Stimulated activated CD4-positive, alpha-beta T cell treated with anti-CD3 and anti-CD28 coated beads, Interleukin-1b, Interleukin-23, amount 100 ng/mL, for 24 hours (primary cell): Measurements from ENCODE around the gene CDC26.
A peak's percentile ranks its signal among the peaks of the same experiment; 100 is the strongest.
"Not testable (repeated sequence)": the region's sequence is repeated elsewhere in the genome, so short reads cannot be mapped to it uniquely, and the experiment has no call there.

Experiments
- DNase-seq, 4 experiments: peaks; one replicate each; pipeline ENCODE4 v3.0.0-alpha.2; 2020; ENCODE audit warnings: low read depth in 4 of 4, low spot score in 1 of 4

The CDC26 gene

DNA sequence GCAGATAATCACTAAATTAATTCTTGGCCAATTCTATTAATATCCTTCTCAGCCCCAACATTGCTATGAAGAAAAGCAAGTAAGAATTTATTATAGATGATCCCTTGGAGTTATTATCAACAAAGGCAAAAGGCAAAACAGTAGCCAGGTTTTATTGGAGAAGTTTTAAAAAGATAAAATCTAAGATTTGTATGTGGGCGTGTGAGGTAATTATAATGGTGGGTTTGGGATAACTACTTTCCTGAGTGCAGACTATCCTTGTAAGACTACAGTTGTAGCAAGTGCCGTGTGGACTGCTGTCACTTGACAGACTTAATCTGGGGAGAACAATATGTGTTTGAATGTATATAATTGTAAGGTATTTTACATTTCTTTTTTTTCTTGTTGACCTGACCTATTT is 30.8 kb downstream of the CDC26 start:
- DNase-seq: no peak

- no peak for DNase-seq
Measured at GRCh38 chr9:113241161-113241560, 34.2 kb downstream of the CDC26 start.

GRCh38 chr9:113238859-113239232 is 36.5 kb downstream of the CDC26 start:
- DNase-seq: no peak

- DNase-seq: no peak
Measured at GRCh38 chr9:113238202-113238858, 37.0 kb downstream of the CDC26 start.

- DNase-seq: no peak
Measured at GRCh38 chr9:113237026-113237425, 38.3 kb downstream of the CDC26 start.

DNA sequence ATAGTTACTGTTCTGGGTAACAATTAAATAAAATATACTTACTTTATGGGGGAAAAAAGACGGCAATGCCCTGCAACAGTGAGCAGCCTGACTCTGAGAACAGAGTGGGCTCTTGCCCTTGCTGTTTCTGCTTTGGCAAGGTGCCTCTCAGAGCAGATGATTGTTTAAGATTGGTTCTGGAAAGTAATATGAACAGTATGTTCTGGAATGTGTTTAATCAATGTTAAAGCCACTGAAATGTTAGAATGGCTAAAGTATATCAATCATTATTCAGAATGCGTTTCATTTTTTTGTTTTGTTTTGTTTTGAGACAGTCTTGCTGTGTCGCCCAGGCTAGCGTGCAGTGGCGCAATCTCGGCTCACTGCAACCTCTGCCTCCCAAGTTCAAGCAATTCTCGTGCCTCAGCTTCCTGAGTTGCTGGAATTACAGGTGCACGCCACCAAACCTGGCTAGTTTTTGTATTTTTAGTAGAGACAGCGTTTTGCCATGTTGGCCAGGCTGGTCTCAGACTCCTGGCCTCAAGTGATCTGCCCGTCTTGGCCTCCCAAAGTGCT is 39.6 kb downstream of the CDC26 start:
- not testable (repeated sequence) for DNase-seq

GRCh38 chr9:113231701-113232100 is 43.7 kb downstream of the CDC26 start:
- DNase-seq: no peak

GRCh38 chr9:113228130-113228665 is 47.2 kb downstream of the CDC26 start:
- no peak for DNase-seq

- no peak for DNase-seq
Measured at GRCh38 chr9:113227436-113227835, 47.9 kb downstream of the CDC26 start.

DNA sequence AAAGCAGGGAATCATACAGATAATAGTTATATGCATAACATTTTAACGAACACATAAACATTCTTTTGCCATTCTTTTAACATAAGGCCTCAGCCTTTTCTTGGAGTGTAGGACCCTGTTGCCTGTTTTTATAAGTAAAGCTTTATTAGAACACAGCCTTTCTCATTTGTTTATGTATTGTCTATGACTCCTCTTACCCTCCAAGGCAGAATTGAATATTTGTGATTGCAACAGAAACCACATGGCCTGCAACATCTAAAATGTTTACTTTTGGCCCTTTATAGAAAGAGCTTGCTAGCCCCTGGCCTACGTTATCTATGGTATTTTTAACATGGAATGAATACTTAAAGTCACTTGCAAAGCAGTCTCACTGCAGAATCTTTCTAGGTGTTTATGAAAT is 51.4 kb downstream of the CDC26 start:
- no peak for DNase-seq

DNA sequence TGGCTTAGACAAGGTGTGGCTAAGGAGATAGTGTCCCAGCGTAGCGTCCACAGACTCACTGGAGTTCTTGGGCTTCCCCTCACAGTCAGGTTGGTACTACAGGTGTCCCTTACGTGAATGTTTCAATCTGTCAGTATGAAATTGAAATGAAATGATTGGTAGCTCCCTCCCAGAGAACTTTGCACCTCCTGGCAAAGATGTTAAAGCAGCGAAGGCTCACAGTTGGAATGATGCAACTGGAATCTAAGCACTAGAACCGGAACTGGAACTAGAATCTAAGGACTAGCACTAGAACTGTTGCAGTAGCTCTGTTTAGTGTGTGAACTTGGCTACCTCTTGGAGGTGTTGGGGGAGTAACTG is 52.9 kb downstream of the CDC26 start:
- DNase-seq: no peak

DNA sequence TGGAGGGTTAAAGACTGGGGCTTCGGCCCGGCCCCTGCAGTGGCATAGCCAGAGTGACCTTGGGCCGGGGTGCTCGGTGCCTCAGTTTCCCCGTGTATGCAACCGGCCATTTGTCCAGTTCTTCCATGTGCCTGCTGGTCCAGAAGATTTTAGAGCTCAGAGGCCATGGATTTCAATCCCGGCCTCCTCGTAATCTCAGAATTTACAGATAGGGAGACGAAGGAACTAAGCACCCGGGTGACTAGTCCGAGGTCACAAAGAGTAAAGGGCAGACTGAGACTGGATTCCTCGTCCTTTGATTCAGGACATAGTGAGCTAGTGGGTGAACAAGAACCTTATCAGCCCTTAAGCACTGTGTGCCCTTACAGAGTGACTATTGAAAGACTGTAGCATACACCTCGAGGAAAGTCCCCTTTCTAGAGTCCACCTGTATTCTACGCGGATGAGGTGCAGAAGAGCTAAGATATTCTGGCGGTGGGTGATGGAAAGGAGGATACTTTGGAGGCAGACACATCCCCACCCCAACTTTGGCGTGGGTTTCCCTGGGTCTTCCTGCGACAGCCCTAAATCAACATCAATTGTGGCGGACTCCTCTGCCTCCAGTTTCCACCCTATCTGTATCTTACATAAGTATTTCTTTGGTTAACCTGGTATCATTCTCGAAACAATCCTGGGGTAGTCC is 53.4 kb downstream of the CDC26 start:
- DNase-seq: no peak

DNA sequence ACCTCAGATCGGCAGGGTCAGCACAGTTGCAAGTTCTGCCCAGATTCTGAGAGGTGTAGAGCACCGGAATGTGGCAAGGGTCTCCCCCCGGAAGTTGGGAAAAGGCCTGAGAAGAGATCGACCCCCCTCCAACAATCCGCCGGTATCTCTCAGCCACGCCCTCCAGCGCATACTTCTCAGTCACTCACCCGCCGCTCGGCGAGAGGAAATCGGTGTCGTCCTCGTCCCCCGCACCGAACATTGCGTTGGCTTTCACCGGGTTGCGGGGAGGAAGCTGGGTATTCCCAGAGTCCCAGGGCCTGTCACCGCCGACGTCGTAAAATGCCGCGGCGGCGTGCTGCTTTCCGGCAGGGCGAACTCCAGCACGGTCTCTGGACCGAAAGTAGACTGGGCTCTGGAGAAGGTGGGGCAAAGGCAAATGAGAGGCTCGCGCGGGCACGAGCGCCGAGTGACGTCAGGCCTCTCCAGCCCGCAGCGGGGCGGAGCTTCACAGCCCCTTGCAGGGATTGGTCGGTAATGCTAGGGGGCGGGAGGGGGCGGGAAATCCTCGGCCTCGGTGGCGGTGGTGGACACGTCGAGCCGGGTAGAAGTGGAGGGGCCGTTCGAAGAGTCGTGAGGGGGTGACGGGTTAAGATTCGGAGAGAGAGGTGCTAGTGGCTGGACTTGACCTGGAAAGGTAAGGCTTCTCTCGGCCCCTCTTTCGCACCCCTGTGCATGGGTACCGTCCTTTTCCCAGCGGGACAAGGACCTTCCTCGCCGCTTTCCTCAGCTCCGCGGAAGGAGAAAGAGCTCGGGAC is 54.2 kb downstream of the CDC26 start, which contains the start of the genes FKBP15 and SLC31A1:
TSS of gene FKBP15 (minus strand) at position 275 of the 797 bp plus-strand sequence. CDS start at position 241, 34 bp downstream.
TSS of gene SLC31A1 (plus strand) at position 542 of the 797 bp plus-strand sequence. CDS start 34,605 bp downstream, outside the sequence.
- peak; percentile 86 to 96 (median 92) for DNase-seq

GRCh38 chr9:113220467-113221002 is 54.8 kb downstream of the CDC26 start:
- DNase-seq: no peak

DNA sequence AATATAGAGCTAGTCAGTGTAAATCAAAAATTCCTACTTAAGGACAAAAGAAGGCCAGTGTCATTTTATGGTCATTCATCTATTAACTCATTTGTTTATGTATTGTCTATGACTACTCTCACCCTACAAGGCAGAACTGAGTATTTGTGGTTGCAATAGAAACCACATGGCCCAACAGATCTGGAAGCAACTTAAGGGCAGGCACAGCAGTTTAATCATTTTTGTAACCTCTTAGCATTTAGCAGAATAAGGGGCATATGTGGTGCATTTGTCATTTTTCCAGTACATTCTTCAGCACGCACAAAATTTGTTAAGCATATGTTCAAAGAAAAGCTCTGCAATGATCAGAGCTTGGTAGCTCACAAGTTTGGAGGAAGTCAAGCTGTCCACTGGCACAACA is 55.4 kb downstream of the CDC26 start:
- DNase-seq: no peak

GRCh38 chr9:113219186-113219936 is 56.0 kb downstream of the CDC26 start:
- no peak for DNase-seq
